Measurements from ENCODE around the gene GRAMD1B.

The GRAMD1B gene

DNA sequence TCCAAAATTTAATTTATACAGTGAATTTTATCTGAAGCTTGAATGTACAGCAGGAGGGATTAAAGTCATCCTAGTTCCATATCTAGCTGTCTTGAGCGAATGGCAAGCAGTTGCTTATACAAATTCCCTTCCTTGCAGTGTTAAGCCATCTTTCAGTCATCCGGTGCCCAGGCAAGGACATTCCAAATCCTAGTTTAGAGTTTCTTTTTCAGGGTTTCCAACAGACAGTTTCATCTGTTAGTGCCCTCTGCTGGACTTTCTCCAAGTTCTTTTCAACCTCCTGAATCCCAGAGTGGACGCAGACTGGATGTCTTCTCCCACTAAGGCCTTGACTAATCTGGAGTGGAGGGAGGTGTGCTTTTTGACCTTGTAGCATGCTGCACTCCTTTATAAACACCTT, 45.4 kb downstream of the GRAMD1B start:
- no peak for DNase-seq (ENCODE audit: low spot score)

DNA sequence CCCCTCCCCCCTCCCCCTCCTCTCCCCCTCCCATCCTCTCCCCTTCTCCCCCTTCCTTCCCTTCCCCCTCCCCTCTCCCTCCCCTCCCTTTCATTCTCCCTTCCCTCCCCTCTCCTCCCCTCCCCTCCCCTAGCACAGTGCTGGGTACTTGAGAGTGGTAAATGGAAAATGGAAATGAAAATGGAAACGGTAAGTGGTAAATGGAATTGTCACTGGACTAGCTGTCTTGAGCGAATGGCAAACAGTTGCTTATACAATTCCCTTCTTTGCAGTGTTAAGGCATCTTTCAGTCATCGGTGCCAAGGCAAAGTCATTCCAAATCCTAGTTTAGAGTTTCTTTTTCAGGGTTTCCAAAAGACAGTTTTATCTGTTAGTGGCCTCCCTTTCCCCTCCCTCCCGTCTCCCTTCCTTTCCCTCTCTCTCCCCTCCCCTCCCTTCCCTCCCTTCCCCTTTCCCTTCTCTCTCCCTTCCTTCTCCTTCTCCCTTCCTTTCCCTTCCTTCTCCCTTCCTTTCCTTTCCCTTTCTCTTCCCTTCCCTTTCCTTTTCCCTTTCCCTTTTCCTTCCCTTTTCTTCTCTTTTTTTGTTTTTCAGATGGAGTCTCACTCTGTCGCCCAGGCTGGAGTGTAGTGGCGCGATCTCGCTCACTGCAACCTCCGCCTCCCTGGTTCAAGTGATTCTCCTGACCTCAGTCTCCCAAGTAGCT, 47.3 kb downstream of the GRAMD1B start:
- no peak for DNase-seq (ENCODE audit: low spot score)

DNA sequence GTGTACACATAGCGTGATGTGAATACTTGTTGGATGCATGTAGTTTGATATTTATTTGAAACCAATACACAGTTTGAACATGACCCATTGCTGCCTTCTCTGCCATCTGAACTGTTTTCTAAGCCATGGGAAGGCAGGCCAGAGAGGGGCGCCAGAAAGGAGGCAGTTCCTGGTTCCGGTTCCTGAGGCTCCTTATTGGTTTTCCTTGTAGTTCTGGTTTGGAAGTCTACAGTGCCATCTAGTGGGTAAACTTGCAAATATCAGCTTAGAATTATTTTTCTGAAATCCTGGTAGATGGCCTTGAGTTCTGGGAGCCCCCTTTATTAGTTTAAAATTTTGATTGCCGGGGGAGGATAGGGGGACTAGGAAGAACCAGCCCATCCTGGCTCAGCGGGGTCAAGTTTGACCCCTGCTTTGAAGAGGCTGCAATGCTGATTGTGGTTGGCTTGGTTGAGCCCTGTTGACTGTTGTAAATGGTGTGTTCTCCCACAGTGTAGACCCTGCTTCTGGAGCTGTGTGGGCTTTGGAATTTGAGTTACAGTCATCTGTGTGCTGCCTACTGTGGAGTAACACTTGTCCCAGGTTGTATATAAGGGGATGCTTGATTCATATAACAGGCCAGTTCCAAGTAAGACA, 48.4 kb downstream of the GRAMD1B start:
- peak; percentile 80 for DNase-seq (ENCODE audit: low spot score)

DNA sequence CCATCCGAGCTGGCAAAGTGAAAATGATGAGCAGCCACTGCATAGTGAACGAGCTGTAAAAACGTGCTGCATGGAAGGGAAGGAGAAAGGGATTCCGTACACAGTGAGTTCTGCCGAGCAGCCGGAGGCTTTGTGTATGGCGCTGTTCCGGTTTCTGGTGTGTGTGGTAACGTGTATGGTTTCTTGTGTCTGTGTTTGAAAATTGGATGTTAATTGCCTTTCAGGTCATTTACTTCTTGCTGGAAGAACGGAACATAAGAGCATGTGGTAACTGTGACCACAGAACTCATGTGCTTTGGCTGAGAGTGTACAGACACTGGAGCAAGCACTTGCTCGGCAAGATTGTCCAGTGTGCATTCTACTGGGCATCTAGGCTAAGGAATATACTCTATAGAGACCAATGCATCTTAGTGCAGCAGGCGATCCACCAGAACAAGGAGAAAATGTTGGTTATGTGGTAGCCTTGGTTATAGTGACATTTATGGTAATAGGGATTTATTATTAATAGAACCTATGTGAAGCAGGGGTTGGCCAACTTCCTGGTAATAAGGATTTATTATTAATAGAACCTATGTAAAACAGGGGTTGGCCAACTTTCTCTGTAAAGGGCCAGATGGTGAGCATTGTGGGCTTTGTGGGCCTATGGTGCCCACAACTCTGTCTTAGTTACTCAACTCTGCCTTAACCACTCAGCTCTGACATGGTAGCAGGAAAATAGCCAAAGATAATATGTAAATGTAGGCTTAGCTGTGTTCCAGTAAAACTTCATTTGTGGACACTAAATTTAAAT, 49.2 kb downstream of the GRAMD1B start:
- no peak for DNase-seq (ENCODE audit: low spot score)

DNA sequence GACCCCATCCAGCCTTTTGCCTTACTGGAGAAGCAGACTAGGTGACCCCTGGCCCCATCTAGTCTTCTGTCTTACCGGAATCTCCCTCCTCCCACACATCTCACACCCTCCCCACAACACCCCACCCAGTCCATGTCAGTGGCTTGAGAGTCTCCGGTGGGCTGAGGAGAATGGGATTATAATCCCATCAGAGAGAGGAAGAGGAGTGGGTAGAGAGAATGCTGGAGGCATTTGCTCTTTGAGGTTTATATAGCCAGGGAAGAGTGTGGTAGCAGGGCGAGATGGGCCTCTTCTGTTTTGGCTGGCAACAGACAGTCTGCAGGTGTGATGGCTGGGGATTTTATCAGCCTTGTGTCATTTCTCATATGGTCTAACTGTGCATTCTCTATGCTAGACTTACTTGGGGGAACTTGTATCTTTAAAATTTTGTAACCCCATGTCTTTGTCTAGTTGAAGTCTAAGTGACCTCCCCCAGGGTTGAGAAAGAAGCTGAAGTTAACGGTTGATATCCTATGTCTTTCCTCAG, 50.3 kb downstream of the GRAMD1B start:
- no peak for DNase-seq (ENCODE audit: low spot score)

DNA sequence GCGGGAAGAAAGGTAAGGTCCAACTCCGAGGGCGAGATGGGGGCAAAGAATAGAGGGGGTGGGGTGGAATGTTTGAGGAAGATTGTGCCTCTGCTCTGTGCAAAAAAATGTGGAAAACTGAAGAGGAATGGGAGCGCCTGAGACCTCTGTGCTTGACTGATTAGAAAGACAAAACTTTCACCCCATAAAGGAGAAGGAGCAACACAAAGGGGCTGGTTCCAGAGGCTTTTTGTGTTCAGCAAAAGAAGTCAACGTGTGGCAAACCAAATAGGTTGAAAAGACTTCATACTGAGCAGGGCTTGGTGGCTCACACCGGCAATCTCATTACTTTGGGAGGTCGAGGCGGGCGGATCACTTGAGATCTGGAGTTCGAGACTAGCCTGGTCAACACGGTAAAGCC, 50.8 kb downstream of the GRAMD1B start:
- DNase-seq (ENCODE audit: low spot score): no peak

DNA sequence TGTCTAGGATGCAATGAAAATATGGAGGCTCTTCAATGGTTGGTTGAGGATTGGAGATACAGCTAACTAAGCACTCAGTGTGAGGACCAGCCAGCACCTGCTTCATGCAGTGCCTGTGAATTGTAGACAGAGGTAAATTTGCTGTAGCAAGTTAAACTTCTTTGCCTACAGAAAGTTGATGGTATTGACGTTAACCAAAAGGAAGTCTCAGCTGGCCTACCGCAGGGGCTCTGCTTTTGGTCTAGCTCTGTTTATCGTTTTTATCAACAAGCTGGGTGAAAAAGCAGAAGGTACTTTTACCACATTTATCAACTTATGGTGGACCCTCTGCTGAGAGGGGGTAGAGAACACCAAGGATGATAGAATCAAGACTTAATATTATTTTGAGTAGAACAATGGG, 51.6 kb downstream of the GRAMD1B start:
- DNase-seq (ENCODE audit: low spot score): no peak

DNA sequence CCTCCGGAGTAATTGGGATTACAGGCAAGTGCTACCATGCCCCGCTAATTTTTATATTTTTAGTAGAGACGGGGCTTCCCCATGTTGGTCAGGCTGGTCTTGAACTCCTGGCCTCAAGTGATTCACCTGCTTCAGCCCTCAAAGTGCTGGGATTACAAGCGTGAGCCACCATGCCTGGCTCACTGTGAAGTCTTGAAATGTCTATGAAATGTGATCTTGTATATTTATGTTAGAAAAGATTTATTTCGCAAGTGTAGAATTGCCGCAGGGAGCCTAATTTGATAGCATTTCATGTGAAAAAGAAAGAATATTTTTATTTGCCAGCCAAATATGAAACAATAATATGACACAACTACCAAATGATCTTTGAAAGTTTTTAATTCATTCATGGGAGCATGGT, 52.1 kb downstream of the GRAMD1B start:
- DNase-seq (ENCODE audit: low spot score): no peak

DNA sequence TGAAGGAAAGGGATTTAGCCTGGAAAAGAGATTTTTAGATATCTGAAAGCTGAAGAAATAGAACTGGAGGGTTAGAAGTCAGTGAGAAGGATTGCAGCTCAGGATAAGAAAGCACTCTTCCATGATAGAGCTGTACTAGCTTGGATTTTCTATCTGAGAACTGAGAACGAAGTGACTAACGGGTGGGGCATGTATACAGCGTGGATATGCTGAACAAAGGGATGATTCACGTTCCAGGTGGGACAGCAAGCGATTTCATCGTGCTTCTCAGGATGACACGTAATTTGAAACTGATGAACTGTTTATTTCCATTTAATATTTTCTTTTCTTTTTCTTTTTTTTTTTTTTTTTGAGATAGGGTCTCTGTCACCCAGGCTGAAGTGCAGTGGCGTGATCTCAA, 53.0 kb downstream of the GRAMD1B start:
- DNase-seq (ENCODE audit: low spot score): no peak

DNA sequence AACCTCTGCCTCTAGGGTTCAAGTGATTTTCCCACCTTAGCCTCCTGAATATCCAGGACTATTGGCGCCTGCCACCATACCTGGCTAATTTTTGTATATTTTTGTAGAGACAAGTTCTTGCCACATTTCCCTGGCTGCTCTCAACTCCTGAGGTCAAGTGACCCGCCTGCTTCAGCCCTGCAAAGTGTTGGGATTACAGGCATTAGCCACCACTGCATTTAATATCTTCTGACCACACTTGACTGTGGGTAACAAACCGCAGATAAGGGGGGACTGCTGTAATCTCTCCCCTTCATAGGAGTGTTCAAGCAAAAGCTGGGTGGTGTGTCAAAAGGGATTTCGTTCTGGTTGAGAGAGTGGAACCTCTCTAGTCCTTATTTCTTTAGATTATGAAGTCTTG, 53.4 kb downstream of the GRAMD1B start:
- DNase-seq (ENCODE audit: low spot score): no peak

DNA sequence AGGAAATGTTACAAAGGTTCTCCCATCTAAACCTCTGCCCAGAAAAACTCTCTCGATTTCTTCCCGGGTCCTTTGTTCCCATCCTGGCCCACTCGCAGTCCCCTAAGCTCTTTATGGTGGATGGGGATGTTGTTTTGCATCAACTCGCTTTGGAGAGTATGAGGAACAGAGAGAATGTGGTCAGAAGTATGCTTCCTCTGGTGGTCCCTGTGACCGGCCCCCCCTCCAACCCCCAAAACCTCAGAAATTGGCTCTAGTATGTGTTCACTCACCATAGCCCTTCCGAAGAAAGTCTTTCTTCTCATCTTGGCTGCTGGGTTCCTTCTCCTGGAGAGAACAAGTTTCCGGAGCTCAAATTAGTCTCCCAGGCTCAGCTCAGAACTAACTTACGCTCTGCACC, 54.4 kb downstream of the GRAMD1B start:
- DNase-seq (ENCODE audit: low spot score): no peak

DNA sequence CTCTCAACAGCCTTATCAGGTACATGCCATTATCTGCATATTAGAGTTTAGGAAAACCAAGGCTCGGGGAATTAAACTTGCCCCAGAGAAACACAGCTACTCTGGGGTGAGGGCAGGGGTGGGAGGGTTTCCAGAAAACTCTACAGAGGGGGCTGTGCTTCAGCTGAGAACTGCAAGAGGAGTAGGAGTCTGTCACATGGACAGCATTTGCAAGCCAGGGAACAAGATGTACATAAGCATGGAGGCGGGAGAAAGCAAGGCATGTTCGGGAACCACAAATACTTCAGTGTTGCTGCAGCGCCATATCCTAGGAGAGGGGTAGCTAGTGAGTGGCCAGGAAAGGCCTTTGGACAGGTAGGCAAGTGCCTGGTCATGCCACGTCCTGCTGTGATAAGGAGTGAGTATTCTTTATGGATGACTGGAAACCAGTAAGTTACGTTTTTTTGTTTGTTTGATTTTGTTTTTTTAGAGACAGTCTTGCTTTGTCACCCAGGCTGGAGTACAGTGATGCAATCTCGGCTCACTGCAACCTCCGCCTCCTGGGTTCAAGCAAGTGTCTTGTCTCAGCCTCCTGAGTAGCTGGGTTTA, 57.2 kb downstream of the GRAMD1B start:
- DNase-seq (ENCODE audit: low spot score): no peak

DNA sequence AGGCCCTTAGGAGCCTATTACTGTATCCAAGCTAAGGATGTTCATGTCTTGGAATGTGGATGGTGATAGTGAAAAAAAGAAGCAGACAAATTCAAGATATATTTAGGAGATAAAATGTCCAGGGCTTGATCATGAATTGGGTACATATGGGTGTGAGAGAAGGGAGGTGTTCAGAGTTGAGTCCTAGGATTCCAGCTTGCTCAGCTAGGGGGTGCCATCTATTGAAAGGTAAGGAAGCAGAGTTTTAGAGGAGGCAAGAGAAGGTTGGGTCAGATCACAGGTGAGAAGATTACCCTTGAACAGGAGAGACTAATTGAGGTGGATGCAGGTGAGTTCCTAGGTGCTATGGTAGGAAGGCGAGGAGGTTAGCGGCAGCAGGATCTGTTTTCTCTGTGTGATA, 60.5 kb downstream of the GRAMD1B start:
- no peak for DNase-seq (ENCODE audit: low spot score)

DNA sequence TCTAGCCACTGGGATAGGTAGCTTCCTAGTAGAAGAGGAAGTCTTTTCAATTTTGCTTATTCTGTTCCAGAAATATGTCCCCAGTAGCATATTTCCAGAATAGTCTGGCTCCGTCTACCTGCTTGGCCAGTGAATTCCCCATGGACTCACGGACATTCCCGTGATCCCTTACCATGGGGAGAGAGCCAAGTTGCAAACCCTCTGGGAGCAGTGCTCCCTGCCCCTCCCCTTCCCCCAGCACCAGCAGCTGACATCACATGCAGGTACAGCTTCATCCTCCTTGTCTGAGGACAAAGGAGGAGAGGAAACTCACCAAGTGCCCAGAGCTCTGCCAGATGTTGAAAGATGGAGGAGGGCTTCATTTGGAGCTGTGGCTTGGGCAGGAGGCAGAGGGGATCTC, 61.2 kb downstream of the GRAMD1B start:
- DNase-seq (ENCODE audit: low spot score): no peak

DNA sequence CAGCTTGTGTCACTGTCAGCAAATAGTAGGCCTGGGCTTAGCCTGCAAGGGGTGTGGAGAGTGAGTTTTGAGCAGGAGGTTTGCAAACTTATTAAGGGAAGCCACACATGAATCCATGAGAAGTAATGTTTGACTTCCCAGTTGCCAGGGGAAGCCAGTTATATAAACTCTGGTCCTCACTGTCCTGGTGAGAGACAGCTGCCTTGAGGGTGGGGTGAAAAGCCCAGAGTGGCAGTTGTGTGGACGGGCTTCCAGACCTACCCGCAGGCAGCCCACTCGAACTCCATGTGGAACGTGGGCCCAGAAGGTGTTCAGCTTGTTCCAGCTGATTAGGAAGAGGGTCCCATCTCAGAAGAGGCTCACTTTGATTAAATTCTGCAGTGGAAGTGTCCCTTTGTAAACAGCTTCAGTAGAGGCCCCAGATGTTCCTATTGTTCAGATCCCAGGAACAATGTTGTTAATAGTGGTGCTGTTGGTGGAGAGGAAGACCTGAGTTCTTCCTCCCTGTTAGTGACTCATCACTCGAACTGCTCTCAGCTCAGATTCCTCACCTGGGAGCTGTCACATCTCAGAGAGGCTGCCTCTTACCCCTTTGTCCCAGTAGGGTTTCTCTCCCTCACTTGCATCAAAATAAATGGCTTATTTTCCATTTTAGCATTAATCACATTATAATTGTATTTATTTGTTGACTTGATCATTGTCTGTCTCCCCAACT, 63.4 kb downstream of the GRAMD1B start:
- no peak for DNase-seq (ENCODE audit: low spot score)

DNA sequence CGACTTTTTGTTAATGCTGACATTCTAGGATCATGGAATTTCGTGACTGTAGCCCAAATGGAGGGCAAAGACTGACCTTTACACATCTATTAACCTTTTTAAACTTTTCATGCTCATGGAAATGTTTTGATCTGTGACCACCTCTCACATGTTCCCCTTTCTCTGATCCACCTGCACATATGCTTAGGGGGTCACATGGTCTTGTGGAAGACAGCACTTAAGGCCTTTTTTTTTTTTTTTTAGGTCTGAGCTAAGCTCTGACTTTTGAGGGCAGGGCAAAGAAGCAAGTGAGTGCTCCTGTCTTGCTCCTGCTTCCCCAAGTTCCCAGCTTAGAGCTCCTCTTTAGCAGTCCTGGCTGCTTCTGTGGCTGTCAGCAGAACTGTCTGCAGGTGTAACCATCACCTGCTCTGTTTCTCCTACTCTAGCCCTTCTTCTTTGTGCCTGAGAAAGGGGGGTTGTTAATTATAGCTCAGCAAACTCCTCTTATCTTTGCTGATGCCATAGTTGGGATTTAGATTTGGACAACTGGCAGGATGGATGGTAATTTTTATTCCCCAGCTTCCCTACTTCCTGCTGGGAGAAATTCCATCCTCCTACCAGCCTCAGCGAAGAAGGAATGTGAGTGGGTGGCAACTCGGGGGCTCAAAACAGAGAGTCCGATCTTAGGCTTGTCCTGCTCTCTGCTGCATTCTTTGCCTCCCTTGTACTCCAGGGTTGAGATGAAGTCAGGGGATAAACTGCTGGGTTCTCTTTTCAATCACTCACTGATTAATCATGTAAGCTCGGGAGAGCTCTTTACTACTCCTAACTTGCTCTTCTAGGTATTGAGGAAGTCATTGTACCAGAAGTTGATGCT, 64.4 kb downstream of the GRAMD1B start:
- no peak for DNase-seq (ENCODE audit: low spot score)

DNA sequence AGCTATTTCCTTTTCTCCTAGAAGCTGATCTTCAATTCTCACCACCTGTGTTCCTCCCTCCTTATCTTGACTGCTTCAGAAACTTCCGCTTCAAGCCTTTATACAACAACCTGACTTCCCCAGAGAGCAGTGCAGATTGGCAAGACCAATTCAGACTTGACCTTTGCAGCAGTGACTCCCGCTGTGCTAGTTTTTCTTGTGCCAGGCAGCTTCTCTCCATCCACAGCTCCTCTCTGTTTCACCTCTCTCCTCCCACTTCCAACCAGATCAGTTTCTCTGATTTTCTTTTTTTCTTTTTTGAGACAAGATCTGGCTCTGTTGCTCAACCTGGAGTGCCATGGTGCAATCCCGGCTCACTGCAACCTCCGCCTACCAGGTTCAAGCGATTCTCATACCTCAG, 74.3 kb downstream of the GRAMD1B start:
- DNase-seq (ENCODE audit: low spot score): no peak

DNA sequence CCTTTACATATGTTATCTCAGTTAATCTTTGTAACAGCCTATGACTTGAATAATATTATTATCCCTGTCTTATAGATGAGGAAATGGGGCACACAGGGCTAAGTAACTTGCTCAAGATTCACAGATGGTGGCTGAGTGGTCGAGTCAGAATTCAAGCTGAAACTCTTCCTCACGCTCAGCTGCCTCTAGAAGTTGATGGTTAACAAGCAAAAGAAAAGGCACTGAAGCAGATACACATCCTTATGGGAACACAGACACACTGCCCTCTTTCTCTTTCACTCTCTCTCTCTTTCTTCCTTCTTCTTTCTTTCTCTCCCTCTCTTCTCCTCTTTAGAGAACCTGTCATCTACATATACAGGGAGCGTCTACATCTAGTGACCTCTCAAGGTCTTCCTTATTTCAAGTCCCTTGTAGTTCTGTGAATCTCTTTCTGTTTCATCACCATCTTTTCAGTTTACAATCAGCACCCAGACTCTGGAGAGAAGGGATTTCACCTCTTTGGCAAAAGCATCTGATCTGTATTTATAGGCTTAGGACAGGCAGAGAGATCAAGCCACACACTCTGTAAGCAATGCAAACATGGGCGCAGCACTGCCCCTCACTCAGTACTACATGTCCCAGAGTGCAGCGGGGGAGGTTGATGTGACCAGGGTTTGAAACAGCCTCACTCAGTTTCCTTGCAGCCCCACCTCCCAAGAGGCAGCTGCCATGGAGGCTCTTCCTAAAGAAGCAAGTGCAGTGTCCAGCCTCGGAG, 75.7 kb downstream of the GRAMD1B start:
- DNase-seq (ENCODE audit: low spot score): no peak

DNA sequence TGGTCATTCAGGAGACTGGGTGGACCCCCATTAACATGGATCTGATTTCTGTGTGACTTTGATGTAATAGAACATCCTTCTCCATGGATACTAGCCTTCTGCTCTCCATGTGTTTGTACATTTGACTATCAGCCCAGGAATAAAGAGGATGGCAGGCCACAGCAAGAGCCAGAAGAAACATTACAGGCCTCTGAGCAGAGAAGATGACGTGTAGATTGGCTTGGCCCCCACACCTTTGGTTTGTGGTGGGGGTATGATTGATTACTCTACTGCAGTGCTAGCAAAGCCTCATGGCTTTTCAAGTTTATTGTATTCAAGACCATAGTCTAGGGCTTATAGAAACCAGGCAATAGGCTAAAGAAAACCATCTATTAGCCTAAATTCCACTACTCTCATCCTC, 77.0 kb downstream of the GRAMD1B start:
- no peak for DNase-seq (ENCODE audit: low spot score)

All from AG08396 (cell line).